ENCODE data around the gene ANKRD28. TPM values are rescaled to one million over a fixed set of nuclear protein-coding genes. Genes with fewer than 3 reads are reported as not detected.

The ANKRD28 gene
- total RNA-seq, 1 experiment from 2014 or later, result 89.3 TPM

DNA sequence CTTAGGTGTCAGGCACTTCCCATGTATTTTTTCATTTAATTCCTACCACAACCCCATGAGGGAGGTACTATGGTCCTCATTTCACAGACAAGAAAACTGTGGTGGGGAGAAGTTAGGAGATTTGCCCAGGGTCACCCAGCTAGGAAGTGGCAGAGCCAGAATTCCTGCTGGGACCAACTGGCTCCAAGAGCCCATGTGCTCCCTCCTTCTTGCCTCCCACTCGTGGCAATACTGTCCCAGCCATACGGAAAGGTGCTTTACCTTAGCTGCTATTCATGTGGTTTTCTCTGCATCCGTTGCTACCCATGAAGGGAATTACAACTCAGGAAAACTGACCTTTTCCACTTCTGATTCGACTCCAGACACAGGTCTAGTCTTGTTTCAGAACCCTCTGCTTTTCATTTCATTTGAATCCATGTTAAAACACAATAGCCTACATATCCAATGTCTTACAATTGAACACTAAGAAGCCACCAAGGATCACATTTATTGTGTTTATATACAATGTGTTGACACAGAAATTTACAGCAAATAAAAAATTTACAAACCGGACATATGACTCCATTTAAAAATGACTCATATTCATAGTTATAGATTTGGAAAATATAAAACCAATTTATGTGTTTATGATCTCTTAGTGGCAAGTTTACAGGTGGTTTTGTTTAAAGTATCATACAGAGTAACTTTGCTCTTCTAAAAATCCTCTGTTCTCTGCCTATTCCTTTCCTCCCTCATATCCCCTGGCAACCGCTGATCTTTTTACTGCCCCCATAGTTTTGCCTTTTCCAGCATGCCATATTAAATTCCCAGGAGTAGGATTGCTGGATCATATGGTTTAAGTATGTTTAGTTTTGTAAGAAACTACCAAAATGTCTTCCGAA lies 137.5 kb downstream of the ANKRD28 start:
- POLR2A ChIA-PET, result interaction anchor here (0.6 kb wide), 1 partner anchor 329 kb away, joined by 7 read pairs; no protein-coding TSS in a partner anchor
- intact Hi-C loops (cut with micrococcal nuclease; ENCODE audit: unreplicated experiment), result no loop called here
- Histone ChIP-seq H3K27ac (ENCODE audit: low read length) (peak overlapping the region; percentile 79), H3K27me3 (ENCODE audit: control insufficient read depth, insufficient read depth, low read length) (no peaks in the 10 kb centered on the region), H3K36me3 (ENCODE audit: control insufficient read depth, insufficient read depth, low read length) (no peaks in the 10 kb centered on the region), H3K9me3 (ENCODE audit: control insufficient read depth, insufficient read depth, low read depth, low read length) (peaks cover 5% of the 10 kb centered on the region; the same call in 1 of the 2 replicates), H3K4me1 (ENCODE audit: control insufficient read depth, insufficient read depth, low read length) (no peaks in the 10 kb centered on the region), H3K4me3 (ENCODE audit: low read depth in 2 of 2, low read length in 2 of 2) (no peak overlapping the region)
- no peak for ATAC-seq
- BruUV-seq (replicated peaks), result no TSS peak
- in situ Hi-C loops (cut with HindIII; ENCODE audit: low pct_unique_long_range_greater_than_20kb, low sequenced_read_pairs), result no loop called here
- TF ChIP-seq SIN3A (IDR thresholded peaks at IDR 0.05; ENCODE audit: borderline replicate concordance, insufficient read depth, low read depth, low read length), result no peak
- TF ChIP-seq TCF7L2 (IDR thresholded peaks at IDR 0.05; ENCODE audit: low read depth, low read length), result no peak
- no peak for TF ChIP-seq CTCF (IDR thresholded peaks at IDR 0.05)
- TF ChIP-seq REST (IDR thresholded peaks at IDR 0.05; ENCODE audit: insufficient read depth in 1 of 2, low read depth in 2 of 2, low read length in 1 of 2), result no peak
- no peak for TF ChIP-seq POLR2AphosphoS5 (IDR thresholded peaks at IDR 0.05; ENCODE audit: low read depth, low read length)
- DNase-seq (ENCODE audit: low read depth, low spot score), result no peak
- CTCF ChIA-PET, result no interaction called here

- no TSS peak for BruUV-seq (replicated peaks)
- Histone ChIP-seq H3K4me3 (ENCODE audit: low read depth in 2 of 2, low read length in 2 of 2) (no peak overlapping the region), H3K27me3 (ENCODE audit: control insufficient read depth, insufficient read depth, low read length) (no peaks in the 10 kb centered on the region), H3K27ac (ENCODE audit: low read length) (peak overlapping the region; percentile 79), H3K9me3 (ENCODE audit: control insufficient read depth, insufficient read depth, low read depth, low read length) (peaks cover 8% of the 10 kb centered on the region; the same call in 1 of the 2 replicates), H3K4me1 (ENCODE audit: control insufficient read depth, insufficient read depth, low read length) (no peaks in the 10 kb centered on the region), H3K36me3 (ENCODE audit: control insufficient read depth, insufficient read depth, low read length) (no peaks in the 10 kb centered on the region)
- no peak for DNase-seq (ENCODE audit: low read depth, low spot score)
- intact Hi-C loops (cut with micrococcal nuclease; ENCODE audit: unreplicated experiment), result no loop called here
- ATAC-seq, result no peak
- in situ Hi-C loops (cut with HindIII; ENCODE audit: low pct_unique_long_range_greater_than_20kb, low sequenced_read_pairs), result no loop called here
- TF ChIP-seq POLR2AphosphoS5 (IDR thresholded peaks at IDR 0.05; ENCODE audit: low read depth, low read length), result no peak
- TF ChIP-seq REST (IDR thresholded peaks at IDR 0.05; ENCODE audit: insufficient read depth in 1 of 2, low read depth in 2 of 2, low read length in 1 of 2), result no peak
- no peak for TF ChIP-seq TCF7L2 (IDR thresholded peaks at IDR 0.05; ENCODE audit: low read depth, low read length)
- no peak for TF ChIP-seq CTCF (IDR thresholded peaks at IDR 0.05)
- no peak for TF ChIP-seq SIN3A (IDR thresholded peaks at IDR 0.05; ENCODE audit: borderline replicate concordance, insufficient read depth, low read depth, low read length)
- CTCF ChIA-PET, result no interaction called here
- POLR2A ChIA-PET, result no interaction called here
Measured at GRCh38 chr3:15659254-15659975, 138.4 kb downstream of the ANKRD28 start.
